Measurements from ENCODE around the gene PRX. TPM values are rescaled to one million over a fixed set of nuclear protein-coding genes. Genes with fewer than 3 reads are reported as not detected.

Gene PRX
- total RNA-seq, 1 donor from 2014 or later, result 11.7 TPM

DNA sequence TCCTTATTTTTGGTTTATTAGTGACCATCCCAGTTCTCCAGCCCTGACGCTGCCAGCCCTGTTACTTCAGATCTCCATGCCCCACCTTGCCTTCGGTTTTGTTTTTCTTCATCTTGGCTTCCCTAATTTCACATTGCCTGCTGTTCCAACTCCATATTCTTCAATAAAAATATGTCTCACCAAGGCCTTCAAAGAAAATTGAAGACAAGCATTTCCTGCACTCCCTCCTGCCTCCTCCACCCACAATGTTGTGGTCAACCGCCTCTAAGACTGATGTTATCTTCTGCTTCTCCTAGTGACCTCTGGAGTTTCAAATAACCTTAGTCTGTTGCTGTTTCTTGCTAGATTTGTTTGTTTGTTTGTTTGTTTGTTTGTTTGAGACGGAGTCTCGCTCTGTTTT is 50.1 kb downstream of the PRX start:
- Mint-ChIP-seq H3K9me3 (no peaks in the 10 kb centered on the region), H3K4me1 (ENCODE audit: unreplicated experiment) (peaks cover 25% of the 10 kb centered on the region), H3K27ac (no peak overlapping the region), H3K27me3 (no peaks in the 10 kb centered on the region), H3K36me3 (peaks cover 4% of the 10 kb centered on the region), H3K4me3 (no peak overlapping the region)
- no peak for DNase-seq (ENCODE audit: extremely low spot score, unreplicated experiment)
- no peak for TF ChIP-seq CTCF (conservative IDR thresholded peaks at IDR 0.05)

- TF ChIP-seq CTCF (conservative IDR thresholded peaks at IDR 0.05), result no peak
- H3K9me3 Mint-ChIP-seq, result no peaks in the 10 kb centered on the region
- no peaks in the 10 kb centered on the region for H3K27me3 Mint-ChIP-seq
- DNase-seq (ENCODE audit: extremely low spot score, unreplicated experiment), result no peak
- H3K4me3 Mint-ChIP-seq, result no peak overlapping the region
- H3K4me1 Mint-ChIP-seq (ENCODE audit: unreplicated experiment), result peaks cover 30% of the 10 kb centered on the region
- peaks cover 4% of the 10 kb centered on the region for H3K36me3 Mint-ChIP-seq
- H3K27ac Mint-ChIP-seq, result no peak overlapping the region
Observed at GRCh38 chr19:40362160-40362559, 51.0 kb downstream of the PRX start.

GRCh38 chr19:40360708-40361241 is 52.4 kb downstream of the PRX start:
- peaks cover 2% of the 10 kb centered on the region for H3K36me3 Mint-ChIP-seq
- H3K27me3 Mint-ChIP-seq, result no peaks in the 10 kb centered on the region
- no peak overlapping the region for H3K4me3 Mint-ChIP-seq
- no peak for TF ChIP-seq CTCF (conservative IDR thresholded peaks at IDR 0.05)
- no peak for DNase-seq (ENCODE audit: extremely low spot score, unreplicated experiment)
- no peaks in the 10 kb centered on the region for H3K9me3 Mint-ChIP-seq
- H3K4me1 Mint-ChIP-seq (ENCODE audit: unreplicated experiment), result peaks cover 28% of the 10 kb centered on the region
- no peak overlapping the region for H3K27ac Mint-ChIP-seq

DNA sequence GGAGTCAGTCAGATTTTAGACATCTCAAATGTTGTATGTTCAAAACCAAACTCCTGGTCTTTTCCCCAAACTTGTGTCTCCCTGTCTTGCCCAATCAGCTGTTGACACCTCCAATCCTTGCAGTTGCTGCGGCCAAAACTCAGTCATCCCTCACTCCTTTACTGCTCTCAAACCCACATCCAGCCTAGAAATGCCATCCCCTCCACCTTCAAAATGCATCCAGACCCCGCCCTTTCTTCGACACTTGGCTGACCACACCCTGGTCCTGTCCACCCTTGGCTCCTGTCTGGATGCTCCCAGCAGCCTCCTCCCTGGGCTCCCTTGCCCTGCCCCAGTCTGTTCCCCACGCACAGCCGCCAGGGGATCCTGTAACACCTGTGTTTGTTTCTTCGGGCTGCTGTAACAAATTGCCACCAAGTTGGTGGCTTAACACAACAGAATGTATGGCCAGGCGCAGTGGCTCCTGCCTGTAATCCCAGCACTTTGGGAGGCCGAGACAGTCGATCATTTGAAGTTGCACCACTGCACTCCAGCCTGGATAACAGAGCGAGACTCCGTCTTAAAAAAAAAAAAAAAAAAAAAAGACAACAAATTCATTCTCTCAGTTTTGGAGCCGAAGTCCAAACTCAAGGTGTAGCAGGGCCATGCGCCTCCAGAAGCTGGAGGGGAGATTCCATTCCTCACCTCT is 53.0 kb downstream of the PRX start:
- peaks cover 25% of the 10 kb centered on the region for H3K4me1 Mint-ChIP-seq (ENCODE audit: unreplicated experiment)
- no peak for TF ChIP-seq CTCF (conservative IDR thresholded peaks at IDR 0.05)

DNA sequence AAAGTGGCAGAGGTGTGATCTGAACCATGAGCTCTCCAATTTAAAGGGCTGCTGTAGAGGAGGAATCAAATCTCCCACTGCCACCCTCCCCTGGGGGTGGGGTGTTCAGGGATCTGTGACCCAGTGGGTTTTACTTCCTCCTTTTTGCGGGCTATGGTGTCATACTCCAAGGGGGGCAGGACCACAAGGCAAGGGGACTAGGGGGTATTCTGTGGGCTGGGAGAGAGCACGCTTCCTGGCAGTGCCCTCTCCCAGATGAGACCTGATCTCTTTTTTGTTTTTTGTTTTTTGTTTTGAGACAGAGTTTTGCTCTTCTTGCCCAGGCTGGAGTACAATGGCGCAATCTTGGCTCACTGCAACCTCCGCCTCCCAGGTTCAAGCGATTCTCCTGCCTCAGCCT is 54.4 kb downstream of the PRX start:
- H3K4me1 Mint-ChIP-seq (ENCODE audit: unreplicated experiment), result peaks cover 22% of the 10 kb centered on the region

More for the DNA sequence above, 53.0 kb downstream of the PRX start:
- no peak for DNase-seq (ENCODE audit: extremely low spot score, unreplicated experiment)
- Mint-ChIP-seq H3K27ac (no peak overlapping the region), H3K9me3 (no peaks in the 10 kb centered on the region), H3K27me3 (no peaks in the 10 kb centered on the region), H3K36me3 (peaks cover 3% of the 10 kb centered on the region), H3K4me3 (no peak overlapping the region)

More for the DNA sequence above, 54.4 kb downstream of the PRX start:
- H3K4me3 Mint-ChIP-seq, result no peak overlapping the region
- H3K36me3 Mint-ChIP-seq, result peaks cover 3% of the 10 kb centered on the region
- H3K27me3 Mint-ChIP-seq, result no peaks in the 10 kb centered on the region
- DNase-seq (ENCODE audit: extremely low spot score, unreplicated experiment), result no peak
- H3K9me3 Mint-ChIP-seq, result no peaks in the 10 kb centered on the region
- no peak for TF ChIP-seq CTCF (conservative IDR thresholded peaks at IDR 0.05)
- H3K27ac Mint-ChIP-seq, result no peak overlapping the region

All from type B pancreatic cell (in vitro differentiated cells).